Urothelium cell line (cell line): Measurements from ENCODE around the gene NOS2.
A peak's percentile ranks its signal among the peaks of the same experiment; 100 is the strongest.

Experiments
- DNase-seq: peaks from one replicate; pipeline ENCODE4 v3.0.0; 2011; ENCODE audit warnings: low spot score, mixed read lengths
- FAIRE-seq: peaks from 2 replicates; lab custom pipeline; 2011; peaks lifted over from hg19 to GRCh38; lab: Jason Lieb, UNC

Gene NOS2

DNA sequence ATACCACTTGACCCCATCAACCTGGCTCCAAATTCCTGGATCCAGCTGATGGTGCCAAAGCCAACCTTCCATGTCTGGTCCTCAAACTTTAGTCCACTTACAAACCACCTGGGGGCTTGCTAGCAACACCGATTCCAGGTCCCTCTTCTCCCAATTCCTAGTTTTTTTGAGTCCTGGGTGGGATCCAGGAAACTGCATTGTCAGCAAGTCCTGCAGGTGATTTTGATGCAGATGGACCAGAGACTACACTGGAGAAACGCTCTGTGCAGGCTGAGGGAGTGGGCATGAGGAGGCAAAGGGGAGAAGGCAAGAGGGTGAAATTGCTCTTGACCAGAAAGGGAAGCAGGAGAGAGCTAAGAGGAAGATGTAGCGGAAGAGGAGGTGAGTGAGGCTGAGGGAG is 21.0 kb upstream of the NOS2 start:
- peak; percentile 30 for FAIRE-seq

DNA sequence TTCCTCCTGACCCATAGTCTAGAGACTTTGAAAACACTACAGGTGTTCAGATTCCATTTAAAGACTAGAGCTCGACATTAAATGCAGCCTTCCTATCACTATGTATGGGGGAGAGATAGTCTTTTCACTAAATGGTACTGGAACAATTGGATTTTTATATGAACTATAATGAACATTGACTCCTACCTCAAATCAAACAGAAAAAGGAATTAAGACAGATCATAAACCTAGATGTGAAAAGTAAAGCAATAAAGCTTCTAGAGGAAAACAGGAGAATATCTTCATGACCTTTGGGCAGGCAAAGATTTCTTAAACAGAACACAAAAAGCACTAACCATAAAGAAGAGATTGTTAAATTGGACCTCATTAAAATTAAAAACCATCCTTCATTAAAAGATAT is 18.8 kb upstream of the NOS2 start:
- FAIRE-seq: no peak
- no peak for DNase-seq

More for the DNA sequence above, 21.0 kb upstream of the NOS2 start:
- DNase-seq: no peak

DNA sequence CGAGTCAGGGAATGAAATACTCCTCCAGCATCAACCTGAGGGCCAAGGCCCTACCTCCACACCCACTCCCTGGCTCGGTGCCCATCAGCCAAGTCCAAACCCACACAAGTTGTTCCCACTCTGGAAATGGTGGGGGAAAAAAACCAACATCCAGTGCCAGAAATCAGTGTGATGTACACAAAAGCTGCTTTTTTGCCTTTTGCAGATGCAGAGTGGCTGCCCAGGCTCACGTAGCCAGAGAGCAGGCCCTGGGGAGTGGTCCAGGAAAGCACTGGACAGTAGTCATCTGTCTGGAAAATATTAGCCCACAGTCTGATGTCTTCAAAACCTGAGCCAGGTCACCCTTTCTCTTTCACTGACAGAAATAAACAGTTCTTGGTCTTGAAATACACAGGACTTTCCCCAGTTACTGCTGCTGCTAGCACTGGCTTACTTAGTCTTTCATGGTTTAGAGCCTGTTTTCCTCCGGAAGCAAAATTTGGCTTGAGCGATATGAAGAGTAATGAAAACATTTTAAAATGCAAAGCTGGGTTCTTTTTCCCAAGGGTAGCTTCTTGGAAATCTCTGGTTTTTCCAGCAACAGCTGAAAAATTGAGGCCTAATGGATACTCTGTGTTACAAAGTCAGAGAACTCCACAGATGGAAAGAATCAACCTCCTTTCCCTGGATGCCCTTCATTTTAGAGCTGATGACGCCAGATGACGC is 18.2 kb upstream of the NOS2 start:
- no peak for DNase-seq
- FAIRE-seq: no peak

DNA sequence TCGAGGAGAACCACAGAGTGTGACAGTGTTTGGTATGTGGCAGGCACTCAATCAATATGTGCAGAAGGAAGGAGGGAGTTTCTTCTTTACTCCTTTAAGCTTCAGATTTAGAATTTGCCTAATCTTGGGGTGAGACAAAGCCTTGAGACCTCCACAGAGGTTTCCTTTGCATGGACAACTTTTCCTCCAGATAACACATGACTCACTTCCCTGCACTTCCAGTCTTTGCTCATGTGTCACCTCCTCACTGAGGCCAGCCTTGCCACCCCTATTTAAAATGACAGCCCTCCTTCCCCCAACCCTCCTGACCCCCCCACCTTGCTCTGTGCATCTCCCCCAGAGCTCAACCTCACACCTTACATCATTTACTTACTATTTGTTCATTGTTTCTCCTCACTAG is 17.4 kb upstream of the NOS2 start:
- FAIRE-seq: no peak
- no peak for DNase-seq

DNA sequence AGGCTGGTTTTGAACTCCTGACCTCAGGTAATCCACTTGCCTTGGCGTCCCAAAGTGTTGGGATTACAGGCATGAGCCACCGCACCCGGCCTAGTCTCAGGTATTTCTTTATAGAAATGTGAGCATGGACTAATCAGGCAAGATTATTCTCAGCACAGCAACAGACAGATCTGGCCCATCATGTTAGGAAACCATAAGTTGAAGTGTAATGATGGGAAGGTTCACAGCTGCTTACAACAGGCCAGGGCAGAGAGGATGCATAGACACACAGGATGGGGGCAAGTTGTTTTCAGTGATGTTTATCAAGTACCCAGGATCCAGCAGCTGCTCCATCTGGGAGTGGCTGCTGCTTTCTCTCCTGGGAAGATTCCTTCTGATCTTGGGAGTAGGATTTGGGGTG is 16.6 kb upstream of the NOS2 start:
- no peak for DNase-seq
- FAIRE-seq: no peak

DNA sequence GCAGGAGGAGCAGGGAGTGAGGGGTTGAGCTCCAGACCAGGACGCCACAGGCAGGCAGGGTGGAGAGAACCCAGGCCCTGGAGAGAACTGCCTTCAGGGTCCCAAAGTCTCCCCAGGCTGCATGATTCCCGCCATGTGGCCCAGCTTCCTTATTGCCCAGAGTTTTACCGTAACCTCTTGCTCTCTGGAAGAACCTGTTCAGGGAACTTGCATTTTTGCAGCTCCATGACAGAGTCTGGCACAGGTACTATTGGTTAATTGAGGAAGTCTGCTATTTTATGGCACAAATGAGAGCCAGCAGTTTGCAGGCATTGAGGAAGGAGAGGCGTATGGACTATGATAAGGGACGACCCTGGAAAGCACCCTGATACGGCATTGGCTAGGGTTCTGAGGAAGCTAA is 11.6 kb upstream of the NOS2 start:
- FAIRE-seq (no peak), DNase-seq (no peak)

DNA sequence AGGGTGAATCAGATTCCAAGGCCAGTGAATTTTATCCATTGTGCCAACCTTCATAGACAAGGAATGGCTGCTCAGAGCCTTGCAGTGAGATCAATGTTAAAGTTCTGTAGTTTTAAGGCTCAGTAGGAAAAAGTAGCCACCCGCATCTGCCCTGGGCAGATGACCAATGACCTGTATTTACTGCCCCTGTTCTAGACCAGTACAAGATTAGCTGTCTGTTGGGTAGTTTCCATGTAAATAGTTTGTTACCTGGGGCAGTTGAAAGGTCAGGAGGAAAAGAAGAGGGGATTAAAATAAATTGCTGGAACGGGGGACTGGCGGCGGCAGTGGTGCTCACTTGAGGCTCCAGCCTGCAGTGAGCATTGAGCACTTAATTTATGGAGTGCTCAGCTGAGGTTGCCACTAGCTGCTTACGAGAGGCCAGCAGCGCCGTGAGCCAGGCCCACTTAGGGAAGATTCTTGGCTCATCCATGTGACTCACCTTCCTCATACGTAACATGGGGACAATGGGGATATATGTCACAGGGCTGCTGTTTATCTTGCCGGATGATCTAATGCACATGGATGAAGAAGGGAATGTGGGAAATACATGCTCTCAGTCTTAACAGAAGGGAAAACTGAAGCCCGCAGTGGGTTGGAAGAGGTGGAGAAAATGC is 10.7 kb upstream of the NOS2 start:
- DNase-seq (no peak), FAIRE-seq (no peak)

DNA sequence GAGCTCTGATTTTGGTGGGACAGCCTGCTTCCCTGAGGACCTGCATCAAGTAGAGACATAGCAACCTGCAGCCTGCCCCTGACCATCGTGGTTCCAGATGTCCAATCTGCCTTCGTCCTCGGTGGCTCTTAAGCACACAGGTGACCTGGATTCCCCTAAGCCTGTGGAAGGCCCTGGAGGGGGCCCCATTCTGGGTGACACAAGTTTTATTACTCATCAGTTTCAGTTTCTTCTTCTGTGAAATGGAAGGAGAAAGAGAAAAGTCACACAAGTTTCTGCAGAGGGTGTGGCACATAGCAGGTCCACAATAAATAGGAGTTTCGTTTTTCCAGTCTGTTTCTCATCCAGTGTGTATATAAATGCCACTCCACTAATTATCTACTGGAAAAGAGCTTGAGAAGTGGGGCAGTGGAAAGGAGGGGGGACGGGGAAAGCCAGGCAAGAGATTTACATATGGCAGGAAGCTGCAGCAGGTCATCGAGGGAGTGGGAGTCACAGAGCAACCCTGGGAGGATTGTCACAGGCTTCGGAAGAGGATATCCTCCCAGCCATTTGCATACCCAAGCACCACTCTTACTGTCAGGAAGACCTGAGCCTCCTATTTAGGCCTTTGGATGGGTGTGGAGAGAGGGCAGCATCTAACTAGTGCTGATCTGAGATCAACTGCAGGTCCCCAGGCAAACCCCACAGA is 10.0 kb upstream of the NOS2 start:
- DNase-seq (no peak), FAIRE-seq (no peak)

DNA sequence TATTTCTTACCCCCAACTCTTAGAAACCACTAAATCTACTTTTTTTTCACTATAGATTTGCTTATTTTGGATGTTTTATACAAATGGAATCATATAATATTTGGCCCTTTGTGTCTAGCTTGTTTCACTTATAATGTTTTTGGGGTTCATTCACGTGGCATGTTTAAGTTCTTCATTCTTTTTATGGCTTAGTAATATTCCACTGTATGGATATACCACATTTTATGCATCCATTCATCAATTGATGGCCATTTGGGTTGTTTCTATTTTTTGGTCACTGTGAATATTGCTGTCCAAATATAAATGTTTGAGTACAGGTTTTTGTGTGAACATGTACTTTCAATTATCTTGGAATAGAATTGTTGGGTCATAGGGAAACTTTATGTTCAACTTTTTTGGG is 9.2 kb upstream of the NOS2 start:
- no peak for DNase-seq
- FAIRE-seq: no peak

DNA sequence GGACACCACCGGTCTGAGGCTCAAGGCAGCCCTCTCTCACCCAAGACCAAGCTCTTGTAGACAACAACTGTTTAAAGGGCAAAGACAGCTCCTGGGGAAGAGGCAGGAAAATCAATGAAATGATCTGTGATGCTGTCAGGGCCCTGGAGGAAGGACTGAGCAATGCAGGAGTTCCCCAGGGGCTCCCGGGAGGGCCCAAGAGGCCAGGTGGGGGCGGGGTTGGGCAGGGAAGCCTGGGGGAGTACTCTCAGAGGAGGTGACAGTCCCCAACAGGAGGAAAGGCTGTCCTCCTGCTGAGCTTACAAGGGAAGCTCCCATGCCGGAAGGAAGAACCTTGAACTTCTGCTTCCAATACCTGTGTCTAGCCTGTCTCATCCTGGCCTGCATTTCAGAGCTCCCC is 8.3 kb upstream of the NOS2 start:
- DNase-seq (no peak), FAIRE-seq (no peak)

DNA sequence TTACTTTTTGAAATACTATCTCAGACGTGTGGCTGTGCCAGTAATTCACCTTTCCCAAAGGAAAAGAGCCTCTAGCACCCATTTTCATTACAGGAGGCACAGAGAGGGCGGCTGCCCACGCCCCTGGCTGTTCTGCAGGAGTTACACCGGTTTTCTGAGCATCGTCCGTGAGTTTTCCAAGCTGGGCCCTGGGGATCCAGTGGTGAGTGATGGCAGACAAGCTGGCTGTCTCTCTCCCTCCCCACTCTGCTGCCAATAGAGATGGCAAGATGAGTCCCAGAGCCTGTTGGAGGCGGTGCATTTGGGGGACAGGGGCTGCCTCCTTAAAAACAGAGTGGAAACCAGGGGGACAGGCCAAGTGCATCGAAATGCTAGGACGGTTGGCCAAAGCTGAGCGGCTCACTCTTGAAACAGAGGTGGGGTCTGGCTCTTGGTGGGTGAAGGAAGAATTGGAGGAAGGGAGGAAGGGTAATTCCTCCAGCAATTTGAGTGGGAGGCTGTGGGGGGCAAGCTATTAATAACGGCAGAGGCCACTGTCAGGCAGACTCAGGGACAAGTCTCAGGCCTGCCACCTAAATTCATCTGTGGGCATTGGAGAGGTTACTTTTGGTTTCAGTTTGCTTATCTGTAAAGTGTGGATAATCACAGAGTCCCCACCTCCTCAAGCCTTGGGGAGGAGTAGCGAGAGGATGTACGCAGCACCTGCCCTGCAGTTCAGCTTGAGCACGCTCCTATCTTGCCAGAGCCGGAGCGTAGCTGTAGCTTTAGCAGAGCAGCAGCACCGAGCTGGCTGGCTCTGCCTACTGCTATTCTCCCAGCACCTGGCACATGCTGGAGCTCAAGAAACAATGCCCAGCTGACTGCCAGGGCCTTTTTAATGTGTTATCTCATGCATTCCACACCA is 7.5 kb upstream of the NOS2 start:
- FAIRE-seq (no peak), DNase-seq (no peak)

DNA sequence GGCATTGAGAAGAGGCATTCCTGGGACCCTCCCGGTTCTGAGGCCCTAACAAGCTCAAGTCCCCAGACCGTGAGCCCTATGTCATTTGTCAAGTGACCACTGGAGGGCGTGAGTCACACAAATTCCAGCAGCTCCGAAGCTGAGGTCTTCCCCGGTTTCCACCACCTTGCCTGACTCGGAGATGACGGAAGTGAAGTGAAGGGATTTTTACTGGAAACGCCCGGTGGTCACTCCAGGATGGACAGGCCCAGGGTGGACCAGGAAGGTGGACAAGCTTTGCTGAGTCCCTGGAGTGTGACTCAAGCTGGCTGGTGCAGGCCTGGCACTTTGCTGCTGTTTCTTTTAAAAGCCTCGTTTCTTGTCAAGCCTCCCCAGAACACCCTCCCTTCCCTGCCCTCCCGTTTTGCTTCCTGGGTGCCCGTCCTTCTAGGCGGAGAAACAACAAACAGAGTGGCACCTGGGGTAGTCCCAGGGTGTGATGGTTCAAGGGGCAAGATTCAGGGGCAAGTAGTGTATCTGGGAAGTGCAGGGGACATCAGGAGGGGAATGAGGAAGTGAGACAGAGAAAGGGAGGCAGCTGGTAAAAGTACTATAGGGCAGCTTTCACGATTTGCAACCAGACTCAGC is 5.3 kb upstream of the NOS2 start:
- FAIRE-seq (peak; percentile 48), DNase-seq (peak; percentile 89)

DNA sequence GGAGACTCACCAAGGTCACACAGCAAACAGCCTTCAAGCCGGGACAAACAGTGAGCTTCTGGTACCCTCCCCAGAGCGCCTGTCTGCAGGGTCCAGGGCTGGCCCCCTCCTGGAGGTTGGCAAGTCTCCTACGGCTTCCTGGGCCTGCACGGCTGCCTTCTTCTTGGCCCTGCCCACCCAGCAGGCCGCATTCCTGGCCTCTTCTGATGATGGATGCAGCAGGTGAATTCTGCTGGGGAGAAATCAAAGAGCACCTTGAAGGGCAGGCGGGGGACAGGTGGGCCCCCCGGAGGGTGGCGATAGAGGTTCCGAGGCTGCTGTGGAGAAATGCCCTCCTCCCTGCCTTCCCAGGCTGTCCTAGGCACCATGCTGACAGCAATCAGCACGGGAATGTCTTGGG is 3.8 kb upstream of the NOS2 start:
- no peak for FAIRE-seq
- no peak for DNase-seq

DNA sequence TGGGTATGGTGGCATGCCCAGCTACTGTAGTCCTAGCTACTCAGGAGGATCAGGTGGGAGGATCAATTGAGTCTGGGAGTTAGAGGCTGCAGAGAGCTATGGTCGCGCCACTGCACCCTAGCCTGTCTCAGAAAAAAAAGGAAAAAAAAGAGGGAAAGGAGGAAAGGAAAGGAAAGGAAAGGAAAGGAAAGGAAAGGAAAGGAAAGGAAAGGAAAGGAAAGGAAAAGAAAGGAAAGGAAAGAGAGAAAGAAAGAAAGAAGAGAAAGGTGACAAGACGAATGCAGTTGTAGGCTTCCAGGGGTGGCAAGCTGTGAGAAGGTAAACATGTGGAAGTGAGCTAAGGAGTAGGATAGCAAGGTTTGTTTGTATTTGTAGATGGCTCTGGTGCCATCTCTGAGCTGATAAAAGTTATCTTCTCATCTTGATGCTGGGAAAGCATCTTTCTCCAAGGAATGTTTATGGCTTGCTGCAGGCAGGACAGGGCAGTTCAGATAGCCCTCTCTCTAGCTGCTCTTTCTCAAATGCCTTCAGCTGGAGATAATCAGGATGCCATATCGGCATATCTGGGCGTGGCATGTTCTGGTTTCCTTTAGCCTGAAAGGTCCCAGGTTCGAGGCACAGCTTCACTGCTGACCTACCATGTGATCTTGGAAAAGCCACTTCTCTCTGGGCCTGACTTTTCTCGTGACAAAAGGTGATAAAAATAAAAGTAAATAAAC is 2.8 kb upstream of the NOS2 start:
- FAIRE-seq (no peak), DNase-seq (no peak)

DNA sequence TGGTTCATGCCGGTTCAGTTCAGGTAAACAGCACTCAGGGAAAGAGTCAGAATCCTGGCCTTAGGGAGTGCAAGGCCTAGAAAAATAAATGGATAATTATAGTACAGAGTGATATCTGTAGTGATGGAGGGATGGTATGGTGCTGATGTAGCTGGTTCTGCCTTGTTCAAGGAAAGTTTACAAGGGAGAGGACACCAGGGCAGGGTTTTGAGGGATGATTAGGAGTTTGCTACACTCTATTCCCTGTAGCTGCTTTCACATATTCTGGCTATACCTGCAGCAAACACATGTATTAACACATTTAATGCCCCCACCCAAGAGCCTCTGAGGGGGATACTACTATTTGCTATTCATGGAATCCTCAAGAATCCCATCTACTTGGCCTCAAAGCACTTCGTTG is 1.7 kb upstream of the NOS2 start:
- DNase-seq (no peak), FAIRE-seq (no peak)

DNA sequence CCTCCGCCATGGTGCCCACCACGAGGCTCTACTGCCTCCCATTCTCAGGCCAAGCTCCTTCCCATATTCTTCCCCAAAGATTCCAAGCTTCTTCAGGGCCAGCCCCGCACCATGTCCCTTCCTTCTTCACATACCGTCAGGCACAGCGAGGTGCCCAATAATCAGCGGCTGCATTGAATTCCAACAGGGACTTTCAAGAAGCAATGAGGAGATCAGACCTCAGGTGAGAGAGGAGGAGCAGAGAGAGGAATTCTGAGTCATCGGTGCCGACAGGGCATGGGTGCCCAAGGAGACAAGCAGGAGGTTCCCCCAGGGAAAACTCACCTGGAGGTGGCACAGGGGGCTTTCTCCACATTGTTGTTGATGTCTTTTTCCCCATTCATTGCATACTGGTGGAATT is 2.0 kb downstream of the NOS2 start:
- no peak for DNase-seq

DNA sequence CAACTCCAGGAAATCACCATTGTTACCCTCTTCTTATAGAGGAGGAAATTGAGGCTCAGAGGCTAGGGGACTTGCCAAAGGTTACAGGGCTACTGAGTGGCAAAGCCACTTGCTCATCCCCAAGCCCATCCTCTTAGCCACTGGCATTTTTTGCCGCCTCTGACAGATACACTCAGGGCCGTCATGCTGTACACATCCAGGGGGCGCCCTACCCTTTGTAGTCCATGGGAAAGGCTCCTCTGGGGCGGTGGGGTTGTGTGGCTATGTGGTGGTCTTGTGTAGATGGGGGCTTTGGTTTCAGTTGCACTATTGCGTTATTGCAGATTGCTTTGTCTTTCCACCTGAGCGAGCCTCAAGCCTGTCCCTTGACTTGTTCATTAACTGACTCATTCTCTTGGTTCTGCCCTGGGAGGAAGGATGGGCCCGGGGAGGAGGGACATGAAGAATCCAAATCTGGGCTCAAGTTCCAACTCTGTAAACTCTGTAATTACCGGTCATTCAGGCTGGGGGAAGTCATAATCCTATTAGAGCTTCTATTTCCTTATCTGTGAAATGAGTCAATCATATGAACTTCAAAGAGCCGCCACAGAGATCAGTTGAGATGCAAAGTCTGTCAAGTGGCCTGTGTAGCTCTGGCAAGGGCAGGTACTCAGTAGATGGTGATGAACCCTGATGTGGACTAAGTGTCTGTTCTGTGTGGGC is 2.8 kb downstream of the NOS2 start:
- DNase-seq (no peak), FAIRE-seq (peak; percentile 13)

More for the DNA sequence above, 2.0 kb downstream of the NOS2 start:
- FAIRE-seq: no peak

DNA sequence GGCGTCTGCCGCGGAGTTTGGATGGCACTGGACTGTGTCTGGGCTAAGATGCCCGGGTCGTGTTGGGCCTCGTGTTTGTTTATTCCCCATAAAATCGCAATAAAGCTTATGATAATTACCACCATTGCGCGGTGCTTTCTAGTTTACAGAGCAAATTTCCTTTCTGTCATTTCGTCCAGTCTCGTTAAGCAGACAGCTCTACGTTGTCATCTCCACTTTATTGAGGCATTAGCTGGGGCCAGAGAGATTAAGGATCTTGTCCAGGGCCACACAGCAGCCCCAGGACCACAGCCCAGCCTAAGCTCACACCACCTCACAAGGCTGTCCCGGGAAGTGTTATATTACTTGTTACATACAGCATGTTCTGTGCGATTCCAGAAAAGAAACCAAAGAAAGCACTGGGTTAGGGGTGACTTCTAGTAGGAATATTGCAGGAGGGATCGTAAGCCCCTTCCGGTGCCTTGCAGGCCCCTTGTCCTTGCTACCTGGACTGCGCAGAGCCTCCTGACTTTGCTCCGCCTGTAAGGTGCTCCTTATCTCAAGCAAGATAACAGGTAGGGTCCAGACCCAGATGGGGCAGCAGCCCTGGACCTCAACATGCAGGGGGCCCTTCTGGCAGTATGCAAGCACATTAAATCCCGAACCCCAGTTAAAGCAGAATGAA is 6.3 kb downstream of the NOS2 start:
- DNase-seq (no peak), FAIRE-seq (no peak)
